ENCODE measurements around the gene DACH1.

The DACH1 gene

DNA sequence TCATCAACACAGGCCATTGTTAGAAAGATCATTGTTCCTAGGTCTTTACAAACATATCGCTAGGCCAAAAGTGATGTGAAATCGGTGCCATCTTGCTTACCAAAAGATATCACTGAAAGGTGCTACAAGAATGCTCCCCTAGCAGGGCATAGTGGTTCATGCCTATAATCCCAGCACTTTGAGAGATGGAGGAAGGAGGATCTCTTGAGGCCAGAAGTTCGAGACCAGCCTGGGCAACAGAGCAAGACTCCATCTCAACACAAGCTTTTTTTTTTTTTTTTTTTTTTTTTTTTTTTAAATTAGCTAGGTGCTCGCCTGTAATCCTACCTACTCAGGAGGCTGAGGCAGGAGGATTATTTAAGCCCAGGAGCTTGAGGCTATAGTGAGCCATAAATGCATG lies 92.1 kb downstream of the DACH1 start:
- Histone ChIP-seq H3K27me3 (ENCODE audit: low read depth) (no peaks in the 10 kb centered on the region), H3K4me3 (no peak overlapping the region), H3K9me3 (no peaks in the 10 kb centered on the region), H3K36me3 (replicated peaks) (no peaks in the 10 kb centered on the region), H3K4me1 (peaks cover 37% of the 10 kb centered on the region)
- DNase-seq (ENCODE audit: low spot score in 2 of 2) = no peak
- in situ Hi-C loops (cut with MboI; ENCODE audit: low sequenced_read_pairs) = loop anchor here (25.0 kb wide), 1 partner anchor 87 kb away; the partner anchor contains the start of gene DACH1

- H3K4me1 ChIP-seq = peaks cover 46% of the 10 kb centered on the region
- no peaks in the 10 kb centered on the region for H3K36me3 ChIP-seq (replicated peaks)
- H3K9me3 ChIP-seq = no peaks in the 10 kb centered on the region
- in situ Hi-C loops (cut with MboI; ENCODE audit: low sequenced_read_pairs) = loop anchor here (25.0 kb wide), 1 partner anchor 89 kb away; the partner anchor contains the start of gene DACH1
- DNase-seq (ENCODE audit: low spot score in 2 of 2) = no peak
- no peak overlapping the region for H3K4me3 ChIP-seq
- no peaks in the 10 kb centered on the region for H3K27me3 ChIP-seq (ENCODE audit: low read depth)
Observed at GRCh38 chr13:71773531-71773930, 93.5 kb downstream of the DACH1 start.

DNA sequence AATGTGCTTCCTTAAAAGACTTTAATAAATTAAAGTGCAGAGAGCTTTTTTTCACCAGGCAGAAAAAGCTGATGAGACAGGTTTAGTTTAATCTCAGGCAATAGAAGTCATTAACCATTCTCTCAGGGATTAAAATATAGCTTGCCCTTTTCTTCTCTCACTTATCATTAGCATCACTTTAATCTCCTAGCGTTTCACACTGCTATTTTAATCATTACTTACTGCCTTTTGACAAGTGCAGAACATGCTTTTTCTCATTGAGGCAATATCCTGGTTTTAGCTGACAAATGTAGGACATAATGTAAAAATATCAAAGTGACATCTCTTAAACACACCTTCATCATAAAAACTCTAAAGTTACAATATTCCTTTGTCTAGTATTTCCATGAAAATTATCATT lies 94.6 kb downstream of the DACH1 start:
- Histone ChIP-seq H3K4me1 (peaks cover 56% of the 10 kb centered on the region), H3K27me3 (ENCODE audit: low read depth) (no peaks in the 10 kb centered on the region), H3K4me3 (no peak overlapping the region), H3K9me3 (no peaks in the 10 kb centered on the region), H3K36me3 (replicated peaks) (no peaks in the 10 kb centered on the region)
- peak in 1 of 2 experiments; percentile 84 for DNase-seq (ENCODE audit: low spot score in 2 of 2)
- in situ Hi-C loops (cut with MboI; ENCODE audit: low sequenced_read_pairs) = loop anchor here (25.0 kb wide), 1 partner anchor 90 kb away; the partner anchor contains the start of gene DACH1

DNA sequence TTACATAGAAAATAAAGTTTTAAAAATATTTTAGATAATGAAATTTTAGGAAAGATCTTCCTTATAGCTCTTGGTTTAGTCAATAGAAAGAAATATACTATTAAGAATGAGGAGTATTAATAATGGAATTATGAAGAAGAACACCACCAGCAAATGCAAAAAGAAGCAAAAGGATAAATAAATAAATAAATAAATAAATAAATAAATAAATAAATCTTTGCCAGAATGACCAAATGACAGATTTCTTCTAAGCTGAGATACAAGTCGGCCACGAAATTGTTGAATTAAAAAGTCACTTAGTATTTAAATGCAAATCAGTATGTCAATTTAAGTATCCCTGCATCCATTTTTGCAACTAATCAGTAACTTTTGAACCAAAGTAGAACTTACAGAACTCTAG lies 95.9 kb downstream of the DACH1 start:
- no peak for DNase-seq (ENCODE audit: low spot score in 2 of 2)
- Histone ChIP-seq H3K27me3 (ENCODE audit: low read depth) (no peaks in the 10 kb centered on the region), H3K4me1 (peaks cover 56% of the 10 kb centered on the region), H3K36me3 (replicated peaks) (no peaks in the 10 kb centered on the region), H3K9me3 (no peaks in the 10 kb centered on the region), H3K4me3 (no peak overlapping the region)
- in situ Hi-C loops (cut with MboI; ENCODE audit: low sequenced_read_pairs) = loop anchor here (25.0 kb wide), 1 partner anchor 91 kb away; the partner anchor contains the start of gene DACH1

GRCh38 chr13:71770710-71771109 lies 96.3 kb downstream of the DACH1 start:
- H3K27me3 ChIP-seq (ENCODE audit: low read depth) = no peaks in the 10 kb centered on the region
- H3K4me1 ChIP-seq = peaks cover 56% of the 10 kb centered on the region
- H3K36me3 ChIP-seq (replicated peaks) = no peaks in the 10 kb centered on the region
- H3K4me3 ChIP-seq = no peak overlapping the region
- no peak for DNase-seq (ENCODE audit: low spot score in 2 of 2)
- no peaks in the 10 kb centered on the region for H3K9me3 ChIP-seq
- in situ Hi-C loops (cut with MboI; ENCODE audit: low sequenced_read_pairs) = loop anchor here (25.0 kb wide), 1 partner anchor 92 kb away; the partner anchor contains the start of gene DACH1

DNA sequence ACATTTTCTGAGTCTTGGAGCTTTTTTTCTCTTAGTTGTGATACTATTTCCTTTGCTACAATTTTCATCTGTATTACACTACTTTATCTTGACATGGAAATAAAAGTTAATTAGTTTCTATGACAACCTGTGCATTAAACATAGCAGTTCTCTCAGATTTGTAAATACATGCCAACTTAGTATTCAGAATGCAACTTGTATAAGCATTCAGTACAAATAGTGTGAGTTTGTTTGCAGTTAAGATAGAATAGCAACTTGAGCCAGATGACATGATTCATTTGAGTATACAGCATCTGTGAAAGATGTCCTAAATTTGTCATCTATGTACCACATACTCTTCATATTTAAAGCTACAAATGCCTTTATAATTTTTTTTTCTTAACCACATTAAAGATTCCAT lies 98.1 kb downstream of the DACH1 start:
- Histone ChIP-seq H3K9me3 (no peaks in the 10 kb centered on the region), H3K4me3 (no peak overlapping the region), H3K36me3 (replicated peaks) (no peaks in the 10 kb centered on the region), H3K4me1 (peaks cover 50% of the 10 kb centered on the region), H3K27me3 (ENCODE audit: low read depth) (no peaks in the 10 kb centered on the region)
- no peak for DNase-seq (ENCODE audit: low spot score in 2 of 2)
- in situ Hi-C loops (cut with MboI; ENCODE audit: low sequenced_read_pairs) = loop anchor here (25.0 kb wide), 1 partner anchor 93 kb away; the partner anchor contains the start of gene DACH1

DNA sequence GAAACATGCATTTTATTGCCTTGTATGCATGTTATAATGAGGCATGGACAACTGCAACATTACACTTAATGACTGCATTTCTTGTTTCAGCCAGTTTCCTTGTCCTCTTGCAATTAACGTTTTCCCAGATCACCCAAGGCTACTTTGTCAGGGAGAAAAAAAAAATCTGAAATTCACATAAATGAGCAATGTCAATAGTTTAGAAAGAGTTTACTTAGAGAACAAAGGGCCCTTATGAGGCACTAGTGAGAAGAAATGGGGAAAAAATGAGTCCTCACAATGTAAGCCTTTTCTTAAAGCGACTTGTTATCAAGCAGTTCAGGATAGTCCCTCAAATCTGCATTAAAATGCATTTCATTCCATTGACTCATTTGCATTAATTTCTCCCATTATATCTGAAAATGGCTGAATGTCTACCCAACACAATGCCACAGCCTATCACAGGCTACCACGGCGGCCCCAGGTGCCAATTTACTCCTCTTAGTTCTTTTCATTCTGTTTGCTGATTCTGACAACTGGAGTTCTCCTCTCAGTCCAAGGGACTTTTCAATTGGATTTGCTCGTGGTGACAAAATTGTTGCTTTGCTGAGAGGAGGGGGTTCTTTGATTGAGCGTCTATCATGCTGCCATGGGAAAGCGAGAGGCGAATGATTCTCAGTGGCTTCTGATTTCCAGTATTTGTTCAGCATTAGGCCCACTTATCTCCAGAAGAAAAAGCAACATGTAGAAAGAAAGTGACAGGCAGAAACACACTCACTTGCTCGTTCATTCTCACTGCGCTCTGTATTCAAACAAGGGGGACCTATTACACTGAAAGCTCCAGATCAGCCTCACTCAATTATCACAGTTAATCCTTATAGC lies 107.1 kb downstream of the DACH1 start:
- in situ Hi-C loops (cut with MboI; ENCODE audit: low sequenced_read_pairs) = loop anchor here (25.0 kb wide), 1 partner anchor 102 kb away; the partner anchor contains the start of gene DACH1
- peak overlapping the region; percentile 10 for H3K4me3 ChIP-seq

DNA sequence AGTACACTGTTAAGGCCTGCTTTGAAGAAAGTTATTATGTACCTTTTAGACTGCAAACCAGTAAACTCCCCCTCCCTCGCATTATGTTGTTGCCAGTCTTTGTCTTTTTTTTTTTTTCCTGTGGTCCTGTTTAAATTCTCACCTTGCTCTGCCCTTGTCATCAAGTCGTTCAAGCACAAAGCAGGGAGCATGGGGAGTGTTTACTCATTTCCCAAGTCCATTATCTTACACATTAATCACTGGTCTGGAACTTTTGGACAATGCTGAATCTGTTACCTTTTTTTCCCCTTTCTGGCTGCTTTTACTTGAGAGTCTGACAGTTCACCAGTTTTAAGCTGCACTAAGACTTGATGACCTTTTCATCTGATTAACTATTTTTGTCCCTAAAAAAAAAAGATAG lies 108.2 kb downstream of the DACH1 start:
- peaks cover 38% of the 10 kb centered on the region for H3K4me1 ChIP-seq
- H3K4me3 ChIP-seq = no peak overlapping the region
- in situ Hi-C loops (cut with MboI; ENCODE audit: low sequenced_read_pairs) = loop anchor here (25.0 kb wide), 1 partner anchor 103 kb away; the partner anchor contains the start of gene DACH1
- no peaks in the 10 kb centered on the region for H3K36me3 ChIP-seq (replicated peaks)
- DNase-seq (ENCODE audit: low spot score in 2 of 2) = peak; percentile 54 to 83
- no peaks in the 10 kb centered on the region for H3K9me3 ChIP-seq
- H3K27me3 ChIP-seq (ENCODE audit: low read depth) = no peaks in the 10 kb centered on the region

More for the DNA sequence above, 107.1 kb downstream of the DACH1 start:
- peak; percentile 89 to 100 for DNase-seq (ENCODE audit: low spot score in 2 of 2)
- no peaks in the 10 kb centered on the region for H3K9me3 ChIP-seq
- H3K27me3 ChIP-seq (ENCODE audit: low read depth) = no peaks in the 10 kb centered on the region
- peaks cover 38% of the 10 kb centered on the region for H3K4me1 ChIP-seq
- no peaks in the 10 kb centered on the region for H3K36me3 ChIP-seq (replicated peaks)

DNA sequence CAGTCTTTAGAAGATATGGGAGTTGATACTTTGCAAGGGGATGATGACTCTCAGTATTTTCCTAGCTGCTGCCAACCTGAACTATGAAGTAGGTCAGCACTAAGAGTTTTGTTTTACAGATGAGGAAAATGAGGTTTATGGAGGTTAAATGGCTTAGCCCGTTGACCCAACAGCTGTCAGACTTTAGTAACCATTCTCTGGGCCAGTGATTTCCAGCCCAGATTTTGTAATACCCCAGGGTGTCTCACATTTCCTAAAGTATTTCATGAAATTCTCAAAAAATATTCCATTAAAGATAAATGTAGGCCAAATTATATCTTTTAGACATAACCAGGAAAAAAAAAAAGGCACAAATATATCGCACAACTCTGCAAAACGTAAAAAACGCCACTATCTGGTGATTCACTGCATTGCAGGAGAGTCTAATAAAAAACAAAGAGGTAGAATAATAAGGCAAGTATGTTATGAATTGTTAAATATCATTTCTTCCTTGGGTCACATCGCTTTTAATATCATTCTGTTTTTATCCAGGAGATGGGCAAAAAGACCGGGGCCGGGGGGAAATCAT lies 112.5 kb downstream of the DACH1 start:
- H3K9me3 ChIP-seq = no peaks in the 10 kb centered on the region
- no peak for DNase-seq (ENCODE audit: low spot score in 2 of 2)
- H3K4me3 ChIP-seq = no peak overlapping the region
- in situ Hi-C loops (cut with MboI; ENCODE audit: low sequenced_read_pairs) = loop anchor here (25.0 kb wide), 1 partner anchor 108 kb away; the partner anchor contains the start of gene DACH1
- no peaks in the 10 kb centered on the region for H3K36me3 ChIP-seq (replicated peaks)
- H3K27me3 ChIP-seq (ENCODE audit: low read depth) = no peaks in the 10 kb centered on the region
- peaks cover 62% of the 10 kb centered on the region for H3K4me1 ChIP-seq

- no peaks in the 10 kb centered on the region for H3K9me3 ChIP-seq
- H3K4me1 ChIP-seq = peaks cover 47% of the 10 kb centered on the region
- DNase-seq (ENCODE audit: low spot score in 2 of 2) = no peak
- H3K27me3 ChIP-seq (ENCODE audit: low read depth) = no peaks in the 10 kb centered on the region
- H3K4me3 ChIP-seq = no peak overlapping the region
- H3K36me3 ChIP-seq (replicated peaks) = no peaks in the 10 kb centered on the region
- in situ Hi-C loops (cut with MboI; ENCODE audit: low sequenced_read_pairs) = loop anchor here (25.0 kb wide), 1 partner anchor 109 kb away; the partner anchor contains the start of gene DACH1
Observed at GRCh38 chr13:71752775-71753513, 114.1 kb downstream of the DACH1 start.

- no peaks in the 10 kb centered on the region for H3K27me3 ChIP-seq (ENCODE audit: low read depth)
- H3K36me3 ChIP-seq (replicated peaks) = no peaks in the 10 kb centered on the region
- peaks cover 42% of the 10 kb centered on the region for H3K4me1 ChIP-seq
- in situ Hi-C loops (cut with MboI; ENCODE audit: low sequenced_read_pairs) = loop anchor here (25.0 kb wide), 1 partner anchor 111 kb away; the partner anchor contains the start of gene DACH1
- no peak overlapping the region for H3K4me3 ChIP-seq
- no peaks in the 10 kb centered on the region for H3K9me3 ChIP-seq
- peak; percentile 40 to 82 for DNase-seq (ENCODE audit: low spot score in 2 of 2)
Observed at GRCh38 chr13:71751073-71751472, 115.9 kb downstream of the DACH1 start.

DNA sequence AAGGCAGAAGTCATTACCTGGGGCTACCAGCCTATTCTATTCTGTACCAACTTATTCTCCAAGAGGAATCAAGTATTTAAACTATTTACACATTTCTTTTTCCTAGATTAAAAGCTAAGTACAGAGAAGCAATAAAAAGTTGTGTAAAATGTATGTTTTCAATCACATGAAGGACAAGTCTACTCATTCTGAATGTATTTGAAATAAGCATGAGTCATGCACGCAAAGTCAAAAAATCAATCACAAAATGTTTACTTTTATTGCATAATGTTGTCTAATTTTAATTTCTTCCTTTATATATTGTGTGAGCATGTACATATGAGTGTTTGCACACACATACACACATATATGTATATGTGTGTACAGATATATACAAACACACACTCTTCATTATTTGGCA lies 136.7 kb downstream of the DACH1 start:
- Histone ChIP-seq H3K36me3 (replicated peaks) (peaks cover 4% of the 10 kb centered on the region; the same call in 1 of the 2 replicates), H3K9me3 (no peaks in the 10 kb centered on the region; the same call in 1 of the 2 replicates), H3K4me3 (no peak overlapping the region), H3K27me3 (ENCODE audit: low read depth) (no peaks in the 10 kb centered on the region), H3K4me1 (peaks cover 52% of the 10 kb centered on the region)
- in situ Hi-C loops (cut with MboI; ENCODE audit: low sequenced_read_pairs) = no loop called here
- DNase-seq (ENCODE audit: low spot score in 2 of 2) = no peak

DNA sequence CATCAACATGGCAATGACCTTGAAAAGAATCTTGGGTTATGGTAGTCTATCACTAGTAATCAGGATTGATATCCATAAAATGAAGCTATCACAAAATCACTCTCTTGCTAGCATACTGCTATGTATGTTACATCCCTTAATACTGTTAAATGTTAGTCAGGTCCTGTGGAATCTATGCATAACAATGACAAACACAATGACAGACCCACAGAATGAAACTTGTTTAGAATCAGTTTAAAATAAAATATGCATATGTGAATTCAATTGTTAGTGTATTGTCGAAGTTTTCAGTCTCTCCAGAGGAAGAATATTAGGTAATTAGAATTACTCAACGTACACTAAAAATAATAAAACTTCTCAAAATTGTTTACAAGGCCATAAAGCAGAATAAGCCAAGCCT lies 137.6 kb downstream of the DACH1 start:
- Histone ChIP-seq H3K4me3 (no peak overlapping the region), H3K27me3 (ENCODE audit: low read depth) (no peaks in the 10 kb centered on the region), H3K36me3 (replicated peaks) (peaks cover 4% of the 10 kb centered on the region; the same call in 1 of the 2 replicates), H3K4me1 (peaks cover 60% of the 10 kb centered on the region), H3K9me3 (no peaks in the 10 kb centered on the region)
- peak in 1 of 2 experiments; percentile 94 for DNase-seq (ENCODE audit: low spot score in 2 of 2)
- in situ Hi-C loops (cut with MboI; ENCODE audit: low sequenced_read_pairs) = no loop called here

All from HAP-1 (cell line).